Left hindlimb (tissue), 1 donor: ENCODE measurements around the gene MPND.

ENCODE experiments used
- DNase-seq: peaks from one replicate; pipeline ENCODE4 v3.0.0-alpha.2; 2018

The MPND gene

GRCh38 chr19:4343370-4344307, at the start of gene MPND:
TSS of gene MPND (plus strand) at chr19:4343562. CDS start at chr19:4343594, 32 bp downstream.
- DNase-seq, result peak; percentile 93

- DNase-seq, result no peak
Measured at GRCh38 chr19:4294389-4294788, 49.0 kb upstream of the MPND start.

- peak; percentile 67 for DNase-seq
Measured at GRCh38 chr19:4295972-4296771, 47.2 kb upstream of the MPND start.

- no peak for DNase-seq
Measured at GRCh38 chr19:4297901-4298809, 45.2 kb upstream of the MPND start.

- no peak for DNase-seq
Measured at GRCh38 chr19:4298810-4299550, 44.4 kb upstream of the MPND start.

- no peak for DNase-seq
Measured at GRCh38 chr19:4300589-4300988, 42.8 kb upstream of the MPND start.

GRCh38 chr19:4301590-4302242, 41.6 kb upstream of the MPND start:
- DNase-seq, result no peak

- DNase-seq, result no peak
Measured at GRCh38 chr19:4302243-4302640, 41.1 kb upstream of the MPND start, which contains the start of gene TMIGD2. TSS of gene TMIGD2 (minus strand) at chr19:4302389. CDS start at chr19:4302385, 4 bp downstream.

GRCh38 chr19:4303819-4304537, 39.4 kb upstream of the MPND start:
- no peak for DNase-seq

- no peak for DNase-seq
Measured at GRCh38 chr19:4304538-4305256, 38.7 kb upstream of the MPND start, which contains the start of gene FSD1. TSS of gene FSD1 (plus strand) at chr19:4304598. CDS start at chr19:4304747, 149 bp downstream.

GRCh38 chr19:4305257-4305612, 38.1 kb upstream of the MPND start:
- no peak for DNase-seq

GRCh38 chr19:4305659-4306058, 37.7 kb upstream of the MPND start:
- DNase-seq, result no peak

- DNase-seq, result no peak
Measured at GRCh38 chr19:4310247-4311121, 32.9 kb upstream of the MPND start.

GRCh38 chr19:4313847-4314490, 29.4 kb upstream of the MPND start:
- DNase-seq, result no peak

- no peak for DNase-seq
Measured at GRCh38 chr19:4316956-4317355, 26.4 kb upstream of the MPND start.

GRCh38 chr19:4318460-4318859, 24.9 kb upstream of the MPND start:
- no peak for DNase-seq

GRCh38 chr19:4319067-4319718, 24.2 kb upstream of the MPND start:
- DNase-seq, result no peak

- no peak for DNase-seq
Measured at GRCh38 chr19:4320419-4320818, 22.9 kb upstream of the MPND start.
